Uterus (tissue), 4 donors: Measurements from ENCODE around the gene RHBDD3. TPM values are rescaled to one million over a fixed set of nuclear protein-coding genes. Genes with fewer than 3 reads are reported as not detected.

Source experiments
- DNase-seq, 2 donors: peaks; one replicate each; pipeline ENCODE4 v3.0.0-alpha.2; 2019 to 2020
- H3K27ac ChIP-seq, 2 donors: fragments of 200-600 bp; sonication (generic); 1 replicate in 1 of 2; 2 replicates in 1 of 2; pipeline ENCODE4 v1.5.1; 2016 to 2018
- H3K27me3 ChIP-seq, 2 donors: fragments of 200-600 bp; sonication (generic); one replicate each; pipeline ENCODE4 v1.5.1; 2018 to 2019; ENCODE audit warnings: control low read depth in 1 of 2
- H3K36me3 ChIP-seq, 2 donors: fragments of 200-600 bp; sonication (generic); one replicate each; pipeline ENCODE4 v1.5.1; 2019; ENCODE audit warnings: control low read depth in 1 of 2
- H3K4me1 ChIP-seq, 2 donors: fragments of 200-600 bp; sonication (generic); one replicate each; pipeline ENCODE4 v1.5.1; 2018 to 2019; ENCODE audit warnings: control low read depth in 1 of 2
- H3K4me3 ChIP-seq, 2 donors: fragments of 200-600 bp; sonication (generic); 1 replicate in 1 of 2; 2 replicates in 1 of 2; pipeline ENCODE4 v1.5.1; 2018 to 2019; ENCODE audit warnings: mild to moderate bottlenecking in 1 of 2
- H3K9me3 ChIP-seq, 2 donors: fragments of 200-600 bp; sonication (generic); one replicate each; pipeline ENCODE4 v1.5.1; 2019; ENCODE audit warnings: control low read depth in 1 of 2
- POLR2A ChIP-seq, 2 donors: fragments of 450-650 bp; IDR thresholded peaks; one replicate each; pipeline ENCODE4 v1.6.1; 2016; ENCODE audit warnings: antibody characterized with exemption in 2 of 2, mild to moderate bottlenecking in 1 of 2, moderate library complexity in 1 of 2
- intact Hi-C: fragments of 100-400 bp; cut with DNase I; formaldehyde crosslinking; loops from one replicate; pipeline ENCODE4 v1.15.1; 2023; ENCODE audit warnings: low total_unique reads
- total RNA-seq, 4 donors: library from RNA; depleted of rRNA in 3 of 4; stranded (reverse); fragments of >200 nt in 3 of 4; gene quantifications; one replicate each; pipeline versions ENCODE4 v1.1.0 to v1.2.4, GENCODE V29; 2014 to 2023
- TF ChIP-seq, protein P1 (sequence below), 4 experiments: fragments of 200-600 bp in 2 of 4; fragments of 450-650 bp in 2 of 4; sonication (generic) in 2 of 4; IDR thresholded peaks; one replicate each; pipeline ENCODE4 v1.5.1; 2016 to 2019; ENCODE audit warnings: antibody characterized with exemption in 4 of 4, mild to moderate bottlenecking in 2 of 4, moderate library complexity in 1 of 4
- donor health status: DM: yes; HTN: yes; CAD: no.

RHBDD3 gene
- total RNA-seq, 4 donors from 2014 or later = 6.5 to 46.6 (median 26.1) TPM

DNA sequence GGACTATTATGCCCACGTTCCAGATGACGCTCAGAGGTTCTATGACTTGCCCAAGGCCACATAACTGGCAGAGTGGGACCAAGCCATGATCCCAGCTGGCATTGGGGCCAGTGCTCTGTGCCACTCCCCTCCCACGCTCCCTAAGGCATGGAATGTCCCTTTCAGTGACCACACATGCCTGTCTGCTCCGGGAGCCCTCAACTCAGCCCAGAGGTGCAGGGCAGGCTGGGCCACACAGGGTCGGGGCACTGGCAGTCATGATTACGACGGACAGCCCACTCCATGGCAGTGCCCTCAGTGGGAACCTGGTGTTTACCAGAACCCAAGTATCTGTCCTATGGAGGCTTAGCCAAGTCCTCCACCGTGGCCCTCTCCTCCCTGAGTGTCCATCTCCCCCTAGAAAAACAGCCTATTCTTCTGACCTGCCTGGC lies 10.0 kb downstream of the RHBDD3 start:
- no peak for DNase-seq
- Histone ChIP-seq H3K9me3 (no peaks in the 10 kb centered on the region), H3K36me3 (no peaks in the 10 kb centered on the region), H3K27ac (no peak overlapping the region), H3K4me1 (no peaks in the 10 kb centered on the region), H3K27me3 (no peaks in the 10 kb centered on the region), H3K4me3 (no peak overlapping the region)
- TF ChIP-seq POLR2A (IDR thresholded peaks at IDR 0.05) = no peak
- TF ChIP-seq, protein P1, sequence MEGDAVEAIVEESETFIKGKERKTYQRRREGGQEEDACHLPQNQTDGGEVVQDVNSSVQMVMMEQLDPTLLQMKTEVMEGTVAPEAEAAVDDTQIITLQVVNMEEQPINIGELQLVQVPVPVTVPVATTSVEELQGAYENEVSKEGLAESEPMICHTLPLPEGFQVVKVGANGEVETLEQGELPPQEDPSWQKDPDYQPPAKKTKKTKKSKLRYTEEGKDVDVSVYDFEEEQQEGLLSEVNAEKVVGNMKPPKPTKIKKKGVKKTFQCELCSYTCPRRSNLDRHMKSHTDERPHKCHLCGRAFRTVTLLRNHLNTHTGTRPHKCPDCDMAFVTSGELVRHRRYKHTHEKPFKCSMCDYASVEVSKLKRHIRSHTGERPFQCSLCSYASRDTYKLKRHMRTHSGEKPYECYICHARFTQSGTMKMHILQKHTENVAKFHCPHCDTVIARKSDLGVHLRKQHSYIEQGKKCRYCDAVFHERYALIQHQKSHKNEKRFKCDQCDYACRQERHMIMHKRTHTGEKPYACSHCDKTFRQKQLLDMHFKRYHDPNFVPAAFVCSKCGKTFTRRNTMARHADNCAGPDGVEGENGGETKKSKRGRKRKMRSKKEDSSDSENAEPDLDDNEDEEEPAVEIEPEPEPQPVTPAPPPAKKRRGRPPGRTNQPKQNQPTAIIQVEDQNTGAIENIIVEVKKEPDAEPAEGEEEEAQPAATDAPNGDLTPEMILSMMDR (IDR thresholded peaks at IDR 0.05) = no peak
- intact Hi-C loops = no loop called here

DNA sequence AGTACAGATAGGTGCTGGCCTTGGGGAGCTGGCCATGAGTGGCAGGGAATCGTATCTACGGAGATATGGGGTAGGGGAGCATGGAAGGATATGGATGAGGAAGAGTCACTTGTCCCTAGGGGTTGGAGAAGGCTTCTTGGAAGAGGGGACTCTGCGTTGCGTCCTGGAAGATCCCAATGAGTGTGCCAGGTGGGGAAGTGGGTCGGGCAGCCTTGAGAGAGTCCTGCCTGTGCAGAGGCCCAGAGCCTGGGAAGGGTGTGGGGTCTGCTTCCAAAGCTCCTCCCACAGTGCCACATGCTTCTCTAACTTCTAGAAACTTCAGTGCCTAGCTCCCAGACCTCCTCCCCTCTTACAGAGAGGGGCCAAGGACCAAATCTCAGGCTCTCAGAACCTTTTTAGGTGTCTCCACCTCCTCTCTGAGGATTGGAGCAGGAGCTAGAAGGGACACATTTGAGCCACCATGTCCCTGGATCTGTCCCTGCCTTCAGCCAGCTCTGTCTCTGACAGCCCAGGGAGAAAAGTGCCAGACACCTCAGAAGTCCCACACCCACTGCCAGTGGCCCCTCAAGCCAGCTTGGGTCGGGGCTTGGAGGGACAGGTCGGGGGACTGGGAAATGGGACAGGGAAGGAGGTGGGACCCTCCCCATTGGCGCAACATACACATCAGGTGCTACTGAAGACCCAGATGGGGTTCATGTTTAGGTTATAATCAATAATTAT lies 11.0 kb downstream of the RHBDD3 start:
- no peaks in the 10 kb centered on the region for H3K36me3 ChIP-seq
- H3K27ac ChIP-seq = no peak overlapping the region
- H3K4me3 ChIP-seq = no peak overlapping the region
- no peaks in the 10 kb centered on the region for H3K4me1 ChIP-seq
- no peak for TF ChIP-seq POLR2A (IDR thresholded peaks at IDR 0.05)
- TF ChIP-seq, protein P1 (IDR thresholded peaks at IDR 0.05) = no peak
- no peaks in the 10 kb centered on the region for H3K9me3 ChIP-seq
- no peak for DNase-seq
- H3K27me3 ChIP-seq = no peaks in the 10 kb centered on the region
- intact Hi-C loops = no loop called here

DNA sequence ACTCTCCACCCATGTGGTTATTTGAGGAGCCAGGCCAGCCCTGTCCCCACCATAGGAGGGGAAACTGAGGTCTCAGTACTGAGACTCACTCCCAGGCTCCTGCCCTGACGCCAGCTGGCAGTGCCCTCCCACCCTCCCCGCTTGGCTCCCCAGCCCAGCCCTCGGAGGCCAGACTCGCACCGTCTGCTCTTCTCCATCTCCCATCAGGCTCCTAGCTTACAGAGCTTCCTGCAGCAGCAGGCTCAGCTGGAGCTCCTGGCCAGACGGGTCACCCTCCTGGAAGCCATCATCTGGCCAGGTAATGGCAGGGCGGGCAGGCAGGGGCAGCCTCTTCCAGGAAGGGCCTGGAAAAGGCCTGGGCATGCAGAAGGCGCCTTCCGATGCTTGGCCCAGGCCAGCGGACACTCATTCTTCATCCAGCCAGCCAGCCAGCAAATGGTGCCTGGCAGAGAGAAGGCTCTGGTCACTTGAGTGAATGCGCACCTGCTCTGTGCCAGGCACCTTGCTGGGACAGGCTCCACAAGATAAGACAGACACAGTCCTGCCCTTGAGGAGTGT lies 12.6 kb downstream of the RHBDD3 start:
- H3K27me3 ChIP-seq = no peaks in the 10 kb centered on the region
- no peaks in the 10 kb centered on the region for H3K4me1 ChIP-seq
- H3K9me3 ChIP-seq = no peaks in the 10 kb centered on the region
- intact Hi-C loops = no loop called here
- no peak for DNase-seq
- no peaks in the 10 kb centered on the region for H3K36me3 ChIP-seq
- no peak overlapping the region for H3K4me3 ChIP-seq
- no peak for TF ChIP-seq POLR2A (IDR thresholded peaks at IDR 0.05)
- TF ChIP-seq, protein P1 (IDR thresholded peaks at IDR 0.05) = no peak
- no peak overlapping the region for H3K27ac ChIP-seq

DNA sequence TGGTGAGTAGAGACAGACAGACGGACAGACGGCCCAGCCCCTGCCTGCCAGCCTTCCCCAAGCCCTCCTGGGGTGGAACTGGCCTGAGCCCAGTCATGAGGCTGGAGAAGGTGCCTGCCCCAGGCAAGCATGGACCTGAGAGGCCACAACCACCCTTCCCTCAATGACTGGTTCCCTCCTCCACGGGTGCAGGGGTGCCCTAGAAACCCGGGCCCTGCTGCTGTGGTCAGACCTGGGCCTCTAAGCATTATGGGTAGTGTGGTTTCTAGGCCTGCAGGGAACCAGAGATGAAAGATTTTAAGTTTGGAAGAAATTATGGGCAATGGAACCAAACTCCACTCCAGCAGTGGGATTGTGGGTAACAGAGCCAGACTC lies 13.5 kb downstream of the RHBDD3 start:
- H3K27me3 ChIP-seq = no peaks in the 10 kb centered on the region
- intact Hi-C loops = no loop called here
- no peak overlapping the region for H3K4me3 ChIP-seq
- TF ChIP-seq POLR2A (IDR thresholded peaks at IDR 0.05) = no peak
- TF ChIP-seq, protein P1 (IDR thresholded peaks at IDR 0.05) = no peak
- H3K27ac ChIP-seq = no peak overlapping the region
- no peaks in the 10 kb centered on the region for H3K4me1 ChIP-seq
- H3K9me3 ChIP-seq = no peaks in the 10 kb centered on the region
- no peaks in the 10 kb centered on the region for H3K36me3 ChIP-seq
- no peak for DNase-seq

DNA sequence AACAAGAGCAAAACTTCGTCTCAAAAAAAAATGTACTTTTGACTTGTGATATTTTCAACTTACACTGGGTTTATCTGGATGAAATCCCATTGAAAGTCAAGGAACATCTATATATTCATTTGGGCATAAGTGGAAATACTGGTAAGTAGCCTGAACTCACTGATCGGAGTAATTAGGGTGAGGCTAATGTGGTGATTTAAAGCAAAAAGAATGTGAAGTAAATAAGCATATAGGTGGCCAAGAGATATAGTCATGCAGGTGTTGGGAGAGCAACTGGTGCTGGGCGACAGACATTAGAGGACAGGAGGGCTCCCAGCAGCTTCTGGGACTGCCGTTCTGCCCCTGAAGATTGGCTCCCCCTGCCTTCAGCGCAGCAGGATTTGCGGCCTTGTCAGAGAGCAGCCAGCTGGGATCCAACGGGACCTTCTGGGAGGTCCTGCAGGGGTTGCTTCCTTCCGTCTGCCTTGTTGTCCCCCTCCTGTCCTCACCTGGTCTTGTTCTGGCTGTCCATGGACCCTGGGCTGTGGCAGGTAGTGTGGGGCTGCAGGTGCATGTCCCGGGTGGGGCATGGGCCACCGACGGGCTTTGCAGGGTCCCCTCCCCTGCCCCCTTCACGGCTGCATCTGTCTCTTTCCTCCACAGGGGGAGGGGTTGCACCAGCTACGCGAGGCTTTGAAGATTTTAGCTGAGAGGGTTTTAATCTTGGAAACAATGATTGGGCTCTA lies 14.1 kb downstream of the RHBDD3 start:
- intact Hi-C loops = no loop called here
- Histone ChIP-seq H3K4me3 (no peak overlapping the region), H3K27ac (no peak overlapping the region), H3K4me1 (no peaks in the 10 kb centered on the region), H3K9me3 (no peaks in the 10 kb centered on the region), H3K27me3 (no peaks in the 10 kb centered on the region), H3K36me3 (no peaks in the 10 kb centered on the region)
- DNase-seq = no peak
- TF ChIP-seq, protein P1 (IDR thresholded peaks at IDR 0.05) = no peak
- TF ChIP-seq POLR2A (IDR thresholded peaks at IDR 0.05) = no peak
